SHP77 treated with DMSO at 0.1 percent for 48 hours (cell line): ENCODE measurements around the gene ARHGAP45.
"Not testable (repeated sequence)": the region's sequence is repeated elsewhere in the genome, so short reads cannot be mapped to it uniquely, and the experiment has no call there.

Source experiments
- DNase-seq: peaks from one replicate; lab custom pipeline; 2025; lab: John Stamatoyannopoulos, UW

ARHGAP45 gene

GRCh38 chr19:1105008-1105872 is 38.3 kb downstream of the ARHGAP45 start:
- no peak for DNase-seq

- DNase-seq: no peak
Measured at GRCh38 chr19:1105873-1106840, 39.2 kb downstream of the ARHGAP45 start.

GRCh38 chr19:1106841-1107660 is 40.1 kb downstream of the ARHGAP45 start:
- no peak for DNase-seq

GRCh38 chr19:1107661-1108261 is 40.8 kb downstream of the ARHGAP45 start:
- no peak for DNase-seq

GRCh38 chr19:1108291-1109031 is 41.5 kb downstream of the ARHGAP45 start:
- DNase-seq: no peak

- no peak for DNase-seq
Measured at GRCh38 chr19:1109032-1109551, 42.1 kb downstream of the ARHGAP45 start.

- no peak for DNase-seq
Measured at GRCh38 chr19:1109697-1110671, 43.0 kb downstream of the ARHGAP45 start.

GRCh38 chr19:1110809-1111640 is 44.1 kb downstream of the ARHGAP45 start:
- DNase-seq: no peak

- DNase-seq: no peak
Measured at GRCh38 chr19:1111641-1112267, 44.8 kb downstream of the ARHGAP45 start.

- DNase-seq: no peak
Measured at GRCh38 chr19:1112268-1113029, 45.5 kb downstream of the ARHGAP45 start.

- DNase-seq: peak; percentile 56
Measured at GRCh38 chr19:1113030-1113985, 46.3 kb downstream of the ARHGAP45 start.

- DNase-seq: no peak
Measured at GRCh38 chr19:1113986-1114483, 47.1 kb downstream of the ARHGAP45 start.

- not testable (repeated sequence) for DNase-seq
Measured at GRCh38 chr19:1114728-1115127, 47.8 kb downstream of the ARHGAP45 start.

GRCh38 chr19:1115646-1116420 is 48.9 kb downstream of the ARHGAP45 start:
- no peak for DNase-seq
